Non-pigmented ciliary epithelial cell (primary cell): ENCODE measurements around the gene HEXD.
"Not testable (repeated sequence)": the region's sequence is repeated elsewhere in the genome, so short reads cannot be mapped to it uniquely, and the experiment has no call there.

Source experiments
- DNase-seq: peaks from one replicate; pipeline ENCODE4 v3.0.0-alpha.2; 2010; ENCODE audit warnings: low read depth

The HEXD gene

GRCh38 chr17:82458179-82458884 is 40.2 kb downstream of the HEXD start, which contains the start of gene NARF:
Gene NARF, plus strand, starts transcription at chr17:82458741. Its CDS starts 63 bp downstream, at chr17:82458804.
- peak; percentile 83 for DNase-seq

GRCh38 chr17:82458885-82459424 is 40.8 kb downstream of the HEXD start:
- no peak for DNase-seq

- DNase-seq = not testable (repeated sequence)
Observed at GRCh38 chr17:82459936-82460335, 41.8 kb downstream of the HEXD start.

- no peak for DNase-seq
Observed at GRCh38 chr17:82461827-82462524, 43.8 kb downstream of the HEXD start.

- no peak for DNase-seq
Observed at GRCh38 chr17:82463391-82463790, 45.2 kb downstream of the HEXD start.

- no peak for DNase-seq
Observed at GRCh38 chr17:82463925-82464566, 45.9 kb downstream of the HEXD start.

- no peak for DNase-seq
Observed at GRCh38 chr17:82464567-82464929, 46.4 kb downstream of the HEXD start.

- no peak for DNase-seq
Observed at GRCh38 chr17:82465023-82465603, 47.0 kb downstream of the HEXD start.

GRCh38 chr17:82468692-82469091 is 50.5 kb downstream of the HEXD start:
- DNase-seq = no peak

GRCh38 chr17:82470065-82470464 is 51.9 kb downstream of the HEXD start:
- no peak for DNase-seq

GRCh38 chr17:82474223-82475010 is 56.3 kb downstream of the HEXD start:
- DNase-seq = no peak

- no peak for DNase-seq
Observed at GRCh38 chr17:82475458-82475857, 57.3 kb downstream of the HEXD start.

GRCh38 chr17:82477934-82478333 is 59.8 kb downstream of the HEXD start:
- DNase-seq = no peak

GRCh38 chr17:82479602-82480001 is 61.5 kb downstream of the HEXD start:
- DNase-seq = no peak

GRCh38 chr17:82480318-82480717 is 62.2 kb downstream of the HEXD start:
- DNase-seq = no peak

GRCh38 chr17:82483204-82483660 is 65.1 kb downstream of the HEXD start:
- no peak for DNase-seq

GRCh38 chr17:82483836-82484235 is 65.7 kb downstream of the HEXD start:
- no peak for DNase-seq

GRCh38 chr17:82486231-82487094 is 68.3 kb downstream of the HEXD start:
- no peak for DNase-seq

GRCh38 chr17:82487910-82488309 is 69.8 kb downstream of the HEXD start:
- no peak for DNase-seq

GRCh38 chr17:82489117-82489516 is 71.0 kb downstream of the HEXD start:
- DNase-seq = no peak
